Activated T-helper 1 cell treated with anti-CD3 and anti-CD28 coated beads, Interleukin-12 subunit alpha, Interleukin-12 subunit beta, Interleukin-2, Interleukin-4 antibody, amounts not matched to agents 30 ng/mL and 10 ng/mL and 1 ng/mL, durations not matched to agents 14 hours and 24 hours and 36 hours (primary cell): ENCODE data around the gene TULP3. TPM values are rescaled to one million over a fixed set of nuclear protein-coding genes. Genes with fewer than 3 reads are reported as not detected.

Experiments used
- DNase-seq: peaks from one replicate; pipeline ENCODE4 v3.0.0; 2021; ENCODE audit warnings: low spot score
- H3K27ac Mint-ChIP-seq: one replicate; pipeline ENCODE4 v1.8.0; 2021; ENCODE audit warnings: mild to moderate bottlenecking, mixed read lengths
- H3K27me3 Mint-ChIP-seq: one replicate; pipeline ENCODE4 v1.8.0; 2022; ENCODE audit warnings: mild to moderate bottlenecking, moderate library complexity, mixed read lengths; ENCODE audit not compliant: insufficient read depth
- H3K36me3 Mint-ChIP-seq: one replicate; pipeline ENCODE4 v1.8.0; 2021; ENCODE audit warnings: low read depth, mixed read lengths
- H3K4me1 Mint-ChIP-seq: one replicate; pipeline ENCODE4 v1.8.0; 2021; ENCODE audit warnings: low read depth, mixed read lengths
- H3K4me3 Mint-ChIP-seq: one replicate; pipeline ENCODE4 v1.8.0; 2021; ENCODE audit warnings: mild to moderate bottlenecking, moderate library complexity, mixed read lengths
- H3K9me3 Mint-ChIP-seq: one replicate; pipeline ENCODE4 v1.8.0; 2021; ENCODE audit warnings: mixed read lengths
- intact Hi-C: fragments of 100-400 bp; cut with micrococcal nuclease; formaldehyde crosslinking; loops from one replicate; pipeline ENCODE4 v1.15.1; 2024
- total RNA-seq: library from RNA; stranded (reverse); gene quantifications from 2 replicates; pipeline ENCODE4 v1.2.3, GENCODE V29; 2022

TULP3 gene, protein sequence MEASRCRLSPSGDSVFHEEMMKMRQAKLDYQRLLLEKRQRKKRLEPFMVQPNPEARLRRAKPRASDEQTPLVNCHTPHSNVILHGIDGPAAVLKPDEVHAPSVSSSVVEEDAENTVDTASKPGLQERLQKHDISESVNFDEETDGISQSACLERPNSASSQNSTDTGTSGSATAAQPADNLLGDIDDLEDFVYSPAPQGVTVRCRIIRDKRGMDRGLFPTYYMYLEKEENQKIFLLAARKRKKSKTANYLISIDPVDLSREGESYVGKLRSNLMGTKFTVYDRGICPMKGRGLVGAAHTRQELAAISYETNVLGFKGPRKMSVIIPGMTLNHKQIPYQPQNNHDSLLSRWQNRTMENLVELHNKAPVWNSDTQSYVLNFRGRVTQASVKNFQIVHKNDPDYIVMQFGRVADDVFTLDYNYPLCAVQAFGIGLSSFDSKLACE
- total RNA-seq: 7.9 and 8.6 TPM in 2 replicates

DNA sequence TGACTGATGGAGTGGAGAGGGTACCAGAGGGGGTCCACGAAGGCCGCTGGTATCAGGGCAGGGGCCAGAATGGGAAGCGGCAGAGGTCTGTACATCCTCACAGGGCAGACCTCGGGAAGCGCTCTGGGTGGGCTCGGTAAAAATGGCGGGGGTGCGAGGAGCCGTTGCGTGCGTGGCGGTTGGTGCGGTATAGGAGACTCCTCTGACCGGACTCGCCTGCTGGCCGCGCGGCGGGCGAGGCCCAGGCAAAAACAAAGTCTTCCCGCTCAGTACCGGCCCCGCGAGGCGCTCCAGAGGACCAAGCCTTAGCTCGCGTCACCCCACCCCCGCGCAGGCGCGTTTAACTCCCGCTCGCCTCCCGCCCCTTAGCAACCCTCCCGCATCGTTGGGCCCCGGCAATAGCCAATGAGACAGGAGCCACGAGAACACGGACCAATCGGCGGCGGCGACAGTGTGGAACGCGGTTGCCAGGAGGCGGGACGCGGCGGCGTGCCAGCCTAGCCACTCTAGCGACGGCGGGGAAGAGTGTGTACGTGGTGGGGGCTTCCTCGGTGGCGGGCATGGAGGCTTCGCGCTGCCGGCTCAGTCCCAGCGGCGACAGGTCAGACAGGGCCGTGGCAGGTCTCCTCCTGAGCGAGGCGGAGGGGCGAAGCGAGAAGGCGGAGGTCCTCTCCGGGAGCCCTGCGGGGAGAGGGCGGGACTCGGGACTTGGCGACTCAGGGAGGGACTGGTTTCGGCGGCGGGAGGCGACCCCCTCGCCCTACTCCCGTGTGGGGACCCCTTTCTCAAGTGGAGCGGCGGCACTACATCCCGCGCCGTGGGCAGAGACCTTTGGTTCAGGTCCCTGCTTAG lies at the start of gene TULP3:
TSS of gene TULP3 (plus strand) at position 504 of the 852 bp plus-strand sequence. CDS start at position 561, 57 bp downstream.
- peak within 1 kb of the TSS; percentile 91 for H3K4me3 Mint-ChIP-seq

DNA sequence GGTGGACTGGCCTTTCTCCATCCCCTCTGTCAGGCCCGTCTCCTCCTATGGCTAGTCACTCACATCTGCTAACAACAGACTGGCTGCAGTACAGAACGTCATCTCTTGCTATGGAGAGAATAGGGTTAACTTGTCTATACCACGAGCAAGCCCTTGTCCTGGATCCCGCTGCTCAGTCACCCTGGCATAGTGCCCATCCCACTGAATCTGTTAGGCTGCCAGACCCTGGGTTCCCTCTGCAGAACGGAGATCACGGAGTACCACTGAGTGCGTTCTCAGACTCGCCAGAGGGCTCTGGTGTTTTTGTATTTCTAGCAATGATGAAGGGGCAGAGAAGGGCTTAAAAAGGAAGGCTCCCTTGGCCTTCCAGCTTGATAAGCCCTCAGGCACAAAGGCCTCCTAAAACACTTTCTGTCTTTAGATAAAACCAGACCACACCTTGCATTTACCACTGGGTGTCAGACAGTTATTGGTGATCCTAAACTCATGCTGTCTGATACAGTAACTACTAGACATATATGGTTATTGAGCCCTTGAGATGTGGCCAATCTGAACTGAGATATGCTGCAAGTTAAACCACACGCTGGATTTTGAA lies 49.5 kb upstream of the TULP3 start:
- Mint-ChIP-seq H3K27ac (no peak overlapping the region), H3K36me3 (peaks cover 3% of the 10 kb centered on the region), H3K4me1 (no peaks in the 10 kb centered on the region), H3K9me3 (no peaks in the 10 kb centered on the region), H3K4me3 (no peak overlapping the region), H3K27me3 (no peaks in the 10 kb centered on the region)
- intact Hi-C loops: no loop called here
- DNase-seq: no peak

More for the DNA sequence above, at the start of gene TULP3:
- intact Hi-C loops: loop anchor here (1.0 to 5.0 kb wide), 9 partner anchors 13 to 982 kb away; partner anchors contain the start of genes DCP1B, FKBP4, FOXM1 and ITFG2
- Mint-ChIP-seq H3K9me3 (no peaks in the 10 kb centered on the region), H3K27ac (peak within 1 kb of the TSS; percentile 88), H3K4me1 (peaks cover 27% of the 10 kb centered on the region), H3K36me3 (peaks cover 20% of the 10 kb centered on the region), H3K27me3 (no peaks in the 10 kb centered on the region)
- DNase-seq: peak; percentile 97

DNA sequence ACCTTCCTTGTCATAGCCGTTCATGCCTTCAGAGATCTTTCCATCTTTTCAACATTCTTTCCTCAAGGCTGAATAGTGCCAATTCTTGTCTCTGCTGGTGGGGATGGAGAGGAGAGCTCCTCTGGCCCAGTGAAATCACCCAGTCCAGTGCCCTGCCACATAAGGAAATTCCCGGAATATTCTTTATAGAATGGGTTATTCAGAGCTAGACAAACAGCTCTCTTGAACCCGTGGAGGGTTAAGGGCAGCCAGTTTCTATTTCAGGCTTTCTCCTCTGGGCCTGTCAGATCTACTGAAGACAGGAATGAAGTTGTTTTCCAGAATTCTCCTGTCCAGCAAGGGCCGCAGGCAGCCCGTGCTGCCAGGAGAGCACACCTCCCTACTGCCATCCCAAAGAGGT lies 47.7 kb upstream of the TULP3 start:
- no peak overlapping the region for H3K27ac Mint-ChIP-seq
- no peak overlapping the region for H3K4me3 Mint-ChIP-seq
- DNase-seq: no peak
- intact Hi-C loops: no loop called here
- H3K36me3 Mint-ChIP-seq: no peaks in the 10 kb centered on the region
- no peaks in the 10 kb centered on the region for H3K4me1 Mint-ChIP-seq
- no peaks in the 10 kb centered on the region for H3K9me3 Mint-ChIP-seq
- H3K27me3 Mint-ChIP-seq: no peaks in the 10 kb centered on the region

DNA sequence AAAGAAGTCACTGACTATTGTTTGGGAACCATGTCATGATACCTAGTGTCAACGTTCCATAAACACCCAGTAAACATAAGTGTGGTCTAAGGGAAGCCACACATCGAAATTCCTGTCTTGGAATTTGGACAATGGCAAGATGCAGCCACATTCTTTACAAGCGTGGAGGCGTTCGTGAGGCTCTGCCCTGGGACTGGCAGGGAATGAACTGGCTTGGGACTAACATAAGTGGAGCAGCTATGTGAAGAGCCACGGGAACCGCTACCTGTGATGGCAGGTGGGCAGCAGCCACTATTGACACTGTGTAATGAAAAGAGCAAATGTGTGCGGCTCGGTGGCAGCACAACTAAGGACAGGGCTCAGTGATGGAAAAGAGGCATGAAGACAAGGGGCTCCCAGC lies 45.9 kb upstream of the TULP3 start:
- no peaks in the 10 kb centered on the region for H3K4me1 Mint-ChIP-seq
- H3K9me3 Mint-ChIP-seq: no peaks in the 10 kb centered on the region
- H3K27ac Mint-ChIP-seq: no peak overlapping the region
- no peaks in the 10 kb centered on the region for H3K36me3 Mint-ChIP-seq
- intact Hi-C loops: no loop called here
- no peak for DNase-seq
- H3K27me3 Mint-ChIP-seq: no peaks in the 10 kb centered on the region
- no peak overlapping the region for H3K4me3 Mint-ChIP-seq

DNA sequence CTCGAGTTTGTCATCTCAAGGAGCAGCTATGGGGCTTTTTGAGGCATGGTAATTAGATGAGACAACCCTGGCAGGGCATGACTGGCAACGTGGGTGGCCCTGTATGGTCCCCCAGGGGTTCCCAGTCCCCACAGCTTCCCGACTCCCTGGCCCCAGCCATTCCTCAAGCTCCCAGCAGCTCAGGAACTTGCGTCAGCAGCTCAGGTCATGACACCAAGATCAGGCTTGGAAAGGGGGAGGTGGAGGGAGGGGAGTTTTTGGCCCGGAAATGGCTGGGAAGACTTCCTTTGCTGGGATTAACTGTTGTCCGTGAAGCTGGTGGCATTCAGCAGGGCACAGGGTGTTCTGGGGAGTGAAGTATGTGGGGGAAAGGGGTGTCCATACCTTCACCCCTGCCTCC lies 45.4 kb upstream of the TULP3 start:
- DNase-seq: no peak
- Mint-ChIP-seq H3K36me3 (no peaks in the 10 kb centered on the region), H3K4me3 (no peak overlapping the region), H3K9me3 (no peaks in the 10 kb centered on the region), H3K27me3 (no peaks in the 10 kb centered on the region), H3K4me1 (no peaks in the 10 kb centered on the region), H3K27ac (no peak overlapping the region)
- intact Hi-C loops: no loop called here

DNA sequence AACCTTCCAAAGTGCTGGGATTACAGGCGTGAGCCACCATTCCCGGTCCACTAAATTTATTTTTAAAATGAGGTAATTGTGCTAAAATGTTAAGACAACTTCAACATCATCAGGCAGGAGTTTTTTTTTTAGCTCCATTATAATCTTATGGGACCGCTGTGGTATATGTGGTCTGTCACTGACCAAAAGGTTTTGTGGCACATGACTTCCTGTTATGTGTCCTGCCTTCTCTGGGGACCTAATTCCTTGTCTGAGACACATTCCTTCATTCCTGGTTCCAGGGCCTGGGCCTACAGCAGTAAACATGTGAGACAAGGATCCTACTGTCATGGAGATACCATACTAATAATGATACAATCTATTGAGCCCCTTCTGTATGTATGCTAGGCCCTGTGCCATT lies 38.8 kb upstream of the TULP3 start:
- no peaks in the 10 kb centered on the region for H3K4me1 Mint-ChIP-seq
- no peak for DNase-seq
- no peak overlapping the region for H3K27ac Mint-ChIP-seq
- no peaks in the 10 kb centered on the region for H3K36me3 Mint-ChIP-seq
- H3K27me3 Mint-ChIP-seq: no peaks in the 10 kb centered on the region
- intact Hi-C loops: no loop called here
- no peaks in the 10 kb centered on the region for H3K9me3 Mint-ChIP-seq
- no peak overlapping the region for H3K4me3 Mint-ChIP-seq

DNA sequence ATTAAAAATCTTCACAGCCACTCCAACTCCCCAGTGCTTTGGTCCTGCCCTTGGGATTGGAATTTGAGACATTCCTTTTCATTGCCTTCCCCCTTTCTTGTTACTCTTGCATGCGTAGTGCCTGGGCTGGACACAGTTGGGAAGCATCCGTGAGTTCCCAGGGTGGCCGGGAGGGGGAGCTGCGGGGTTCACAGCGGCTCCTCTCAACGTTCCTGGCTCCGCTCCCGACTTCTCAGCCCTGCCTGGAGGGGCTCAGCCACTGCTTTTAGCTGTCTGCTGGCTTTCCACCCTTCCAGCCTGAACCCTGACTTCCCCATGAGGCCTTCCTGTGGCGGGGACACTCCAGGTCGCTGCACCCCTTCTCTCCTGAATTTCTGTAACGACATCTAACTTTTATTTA lies 37.1 kb upstream of the TULP3 start:
- peak; percentile 19 for DNase-seq
- Mint-ChIP-seq H3K9me3 (no peaks in the 10 kb centered on the region), H3K27ac (no peak overlapping the region), H3K27me3 (no peaks in the 10 kb centered on the region), H3K36me3 (peaks cover 6% of the 10 kb centered on the region), H3K4me1 (no peaks in the 10 kb centered on the region), H3K4me3 (no peak overlapping the region)
- intact Hi-C loops: loop anchor here (1.0 kb wide), 2 partner anchors 91 to 188 kb away; no protein-coding TSS in a partner anchor

DNA sequence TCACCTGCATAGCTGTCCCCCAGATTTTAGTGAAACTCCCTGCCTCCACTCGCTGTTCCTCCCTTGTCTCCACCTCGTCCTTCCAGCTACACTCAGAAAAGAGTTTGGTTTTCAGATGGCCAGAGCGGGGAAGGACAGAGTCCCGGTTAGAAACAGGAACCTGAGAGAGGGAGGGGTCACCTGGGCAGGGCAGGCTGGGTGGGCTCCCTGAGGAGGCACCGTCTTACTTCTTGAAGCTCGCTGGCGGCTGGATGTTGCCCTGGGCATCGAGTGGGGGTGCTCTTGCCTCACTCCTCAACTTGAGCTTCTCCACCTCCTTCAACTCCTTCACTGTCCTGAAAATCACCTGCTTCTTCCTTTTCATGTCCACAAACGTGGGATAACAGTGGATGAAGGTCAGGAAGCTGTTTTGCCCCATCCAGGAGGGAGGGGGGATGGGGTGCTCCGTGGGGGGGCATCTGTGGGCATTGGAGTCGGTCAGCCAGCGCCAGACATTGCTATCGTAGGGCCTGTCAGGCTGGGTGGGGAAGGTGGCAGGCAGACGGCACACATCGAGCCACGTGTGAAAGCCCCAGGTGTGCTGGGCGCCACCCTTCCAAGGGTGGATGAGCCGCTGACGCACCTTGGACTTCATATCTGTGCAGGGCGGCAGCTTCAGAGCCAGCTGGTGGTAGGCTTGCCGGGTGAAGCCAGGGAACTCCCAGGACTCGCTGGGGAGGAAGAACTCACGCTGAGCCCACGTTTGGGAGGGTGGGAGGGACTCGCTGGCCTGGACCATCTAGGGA lies 35.8 kb upstream of the TULP3 start:
- intact Hi-C loops: no loop called here
- no peak for DNase-seq
- no peaks in the 10 kb centered on the region for H3K27me3 Mint-ChIP-seq
- peaks cover 13% of the 10 kb centered on the region for H3K36me3 Mint-ChIP-seq
- H3K9me3 Mint-ChIP-seq: no peaks in the 10 kb centered on the region
- peaks cover 2% of the 10 kb centered on the region for H3K4me1 Mint-ChIP-seq
- no peak overlapping the region for H3K4me3 Mint-ChIP-seq
- H3K27ac Mint-ChIP-seq: no peak overlapping the region

DNA sequence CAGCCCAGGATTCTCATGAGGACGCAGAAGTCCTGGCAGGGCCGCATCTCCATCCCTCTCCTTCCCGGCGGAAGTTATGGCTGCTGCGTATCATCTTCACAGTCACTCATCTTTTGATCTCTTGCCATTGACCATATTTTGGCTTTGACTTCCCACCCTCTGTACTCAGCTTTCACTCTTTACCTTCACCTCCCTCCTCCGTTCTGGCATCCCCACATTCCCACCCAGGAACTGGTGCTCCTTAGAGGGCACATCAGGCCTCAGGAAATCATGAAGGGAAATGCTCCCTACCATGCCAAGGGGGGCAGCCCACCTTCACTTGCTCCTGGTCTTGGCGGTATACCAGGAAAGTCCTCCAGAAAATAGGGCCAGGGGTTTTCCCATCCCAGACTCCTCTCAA lies 35.1 kb upstream of the TULP3 start:
- intact Hi-C loops: no loop called here
- no peak for DNase-seq
- Mint-ChIP-seq H3K4me3 (no peak overlapping the region), H3K9me3 (no peaks in the 10 kb centered on the region), H3K27ac (no peak overlapping the region), H3K36me3 (peaks cover 20% of the 10 kb centered on the region), H3K27me3 (no peaks in the 10 kb centered on the region), H3K4me1 (peaks cover 6% of the 10 kb centered on the region)

DNA sequence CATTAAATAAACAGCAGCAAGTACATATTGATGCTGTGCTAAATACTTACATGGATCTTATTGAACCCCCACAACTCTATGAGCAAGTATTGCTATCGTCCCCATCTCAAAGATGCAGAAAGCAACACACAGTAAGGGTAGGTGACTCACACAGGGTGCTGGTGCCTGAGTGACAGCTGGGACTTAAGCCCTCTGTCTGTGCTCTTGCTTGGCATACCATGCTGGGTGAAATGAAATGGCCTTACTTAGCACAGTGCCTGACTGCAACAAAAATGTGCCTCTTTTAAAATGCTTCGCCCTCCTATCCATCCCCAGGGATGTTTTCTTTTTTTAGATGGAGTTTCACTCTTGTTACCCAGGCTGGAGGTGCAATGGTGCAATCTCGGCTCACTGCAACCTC lies 34.6 kb upstream of the TULP3 start:
- peaks cover 6% of the 10 kb centered on the region for H3K4me1 Mint-ChIP-seq
- no peak overlapping the region for H3K27ac Mint-ChIP-seq
- no peak overlapping the region for H3K4me3 Mint-ChIP-seq
- H3K9me3 Mint-ChIP-seq: no peaks in the 10 kb centered on the region
- intact Hi-C loops: no loop called here
- peaks cover 20% of the 10 kb centered on the region for H3K36me3 Mint-ChIP-seq
- no peak for DNase-seq
- no peaks in the 10 kb centered on the region for H3K27me3 Mint-ChIP-seq

DNA sequence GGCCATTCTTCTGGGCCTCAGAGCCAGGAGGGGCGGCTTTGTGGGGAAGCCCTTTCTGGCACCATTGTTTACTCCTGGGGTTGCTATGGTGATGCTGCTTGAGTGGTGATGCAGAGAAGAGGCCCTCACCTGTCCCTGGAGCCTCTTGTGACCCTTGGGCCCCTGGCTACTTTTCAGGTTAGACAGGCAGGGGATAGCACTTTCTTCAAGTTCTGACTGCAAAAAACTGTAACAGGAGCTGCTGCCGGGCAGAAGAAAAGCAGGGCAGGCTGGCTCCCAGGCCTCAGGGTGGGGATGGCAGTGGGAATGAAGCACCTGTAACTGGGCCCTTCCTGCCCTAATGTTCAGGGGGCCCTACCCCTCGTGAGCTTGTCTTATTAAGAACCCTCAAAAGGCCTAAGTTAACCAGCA lies 33.7 kb upstream of the TULP3 start, which contains the start of gene TEX52:
TSS of gene TEX52 (minus strand) at position 19 of the 411 bp plus-strand sequence. CDS start at position 6, 13 bp downstream.
- Mint-ChIP-seq H3K4me1 (peaks cover 6% of the 10 kb centered on the region), H3K27ac (no peak within 1 kb of the TSS)
- intact Hi-C loops: no loop called here

DNA sequence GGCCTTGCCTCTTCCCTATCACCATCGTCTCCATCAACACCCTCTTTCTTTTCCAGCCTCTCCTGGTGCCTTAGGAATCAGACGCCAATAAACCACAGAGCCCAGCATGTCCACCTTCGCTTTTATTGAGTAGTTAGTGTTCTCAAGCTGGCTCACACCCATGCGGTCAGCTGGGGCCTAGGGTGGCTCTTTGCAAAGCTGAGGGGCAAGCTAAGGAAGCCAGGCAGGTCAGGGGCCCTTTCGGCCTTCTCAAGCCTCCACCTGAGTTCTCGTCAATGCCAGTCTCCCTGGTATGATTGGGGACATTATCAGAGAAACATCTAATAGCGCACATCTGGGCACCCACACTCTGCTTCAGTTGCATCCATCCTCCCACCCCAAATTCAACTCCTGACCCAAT lies 33.1 kb upstream of the TULP3 start:
- intact Hi-C loops: no loop called here
- no peaks in the 10 kb centered on the region for H3K9me3 Mint-ChIP-seq
- no peak overlapping the region for H3K27ac Mint-ChIP-seq
- DNase-seq: no peak
- no peak overlapping the region for H3K4me3 Mint-ChIP-seq
- H3K27me3 Mint-ChIP-seq: no peaks in the 10 kb centered on the region
- peaks cover 6% of the 10 kb centered on the region for H3K4me1 Mint-ChIP-seq
- peaks cover 29% of the 10 kb centered on the region for H3K36me3 Mint-ChIP-seq

More for the DNA sequence above, 33.7 kb upstream of the TULP3 start, which contains the start of gene TEX52:
- Mint-ChIP-seq H3K36me3 (peaks cover 27% of the 10 kb centered on the region), H3K27me3 (no peaks in the 10 kb centered on the region), H3K4me3 (no peak within 1 kb of the TSS), H3K9me3 (no peaks in the 10 kb centered on the region)
- no peak for DNase-seq
